Measurements from ENCODE around the gene OSBPL9. TPM values are rescaled to one million over a fixed set of nuclear protein-coding genes. Genes with fewer than 3 reads are reported as not detected.

OSBPL9 gene
- total RNA-seq, 1 experiment from 2014 or later: 169 TPM

Small RNA genes lying within 50 kb of the gene (small RNA-seq; reads per million reads assigned to genes)
- 0 reads per million in 2 experiments for gene AL050343.2
- gene RF00568: 0 reads per million in 2 experiments

Other genes with a start within 250 kb of the OSBPL9 start
- 44.2 and 46.4 TPM in 2 replicates for gene EPS15, start 97.8 kb upstream of the OSBPL9 start, total RNA-seq (2014; rRNA removed; shearing (Covaris generic))